ENCODE data around the gene TSPEAR.

DNA sequence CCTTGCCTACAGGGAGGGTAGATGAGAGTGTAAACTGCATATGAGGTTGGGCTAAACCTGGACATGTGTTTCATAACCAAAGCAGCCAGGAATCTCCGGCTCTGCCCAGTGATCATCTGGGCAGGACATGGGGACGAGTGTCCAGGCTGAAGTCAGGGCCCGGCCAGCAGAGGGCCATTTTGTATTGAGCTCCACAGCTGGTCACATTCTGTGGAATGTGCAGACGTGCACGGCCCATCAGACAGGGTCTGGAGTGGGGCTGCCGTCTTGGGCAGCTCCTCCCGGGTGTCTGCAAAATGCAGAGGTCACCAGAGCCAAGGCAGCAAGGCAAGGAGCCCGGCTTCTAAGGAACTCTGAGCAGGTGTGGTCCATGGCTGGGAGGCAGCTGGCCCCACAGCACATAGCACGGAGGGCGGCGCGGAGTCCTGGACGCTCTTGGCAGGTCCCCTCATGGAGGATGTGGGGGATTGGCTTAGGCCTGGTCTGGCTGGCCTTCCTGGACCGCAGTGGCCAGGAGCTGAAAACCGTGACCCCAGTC is 249.8 kb downstream of the TSPEAR start:
- TF ChIP-seq POLR2A (IDR thresholded peaks at IDR 0.05): no peak
- TF ChIP-seq, protein P1, sequence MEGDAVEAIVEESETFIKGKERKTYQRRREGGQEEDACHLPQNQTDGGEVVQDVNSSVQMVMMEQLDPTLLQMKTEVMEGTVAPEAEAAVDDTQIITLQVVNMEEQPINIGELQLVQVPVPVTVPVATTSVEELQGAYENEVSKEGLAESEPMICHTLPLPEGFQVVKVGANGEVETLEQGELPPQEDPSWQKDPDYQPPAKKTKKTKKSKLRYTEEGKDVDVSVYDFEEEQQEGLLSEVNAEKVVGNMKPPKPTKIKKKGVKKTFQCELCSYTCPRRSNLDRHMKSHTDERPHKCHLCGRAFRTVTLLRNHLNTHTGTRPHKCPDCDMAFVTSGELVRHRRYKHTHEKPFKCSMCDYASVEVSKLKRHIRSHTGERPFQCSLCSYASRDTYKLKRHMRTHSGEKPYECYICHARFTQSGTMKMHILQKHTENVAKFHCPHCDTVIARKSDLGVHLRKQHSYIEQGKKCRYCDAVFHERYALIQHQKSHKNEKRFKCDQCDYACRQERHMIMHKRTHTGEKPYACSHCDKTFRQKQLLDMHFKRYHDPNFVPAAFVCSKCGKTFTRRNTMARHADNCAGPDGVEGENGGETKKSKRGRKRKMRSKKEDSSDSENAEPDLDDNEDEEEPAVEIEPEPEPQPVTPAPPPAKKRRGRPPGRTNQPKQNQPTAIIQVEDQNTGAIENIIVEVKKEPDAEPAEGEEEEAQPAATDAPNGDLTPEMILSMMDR (IDR thresholded peaks at IDR 0.05): peak; percentile 52 to 72 (median 65)

Measured in right lobe of liver (tissue), 4 donors.